Measurements from ENCODE around the gene CDKL2. TPM values are rescaled to one million over a fixed set of nuclear protein-coding genes. Genes with fewer than 3 reads are reported as not detected.

CDKL2 gene
- total RNA-seq, 5 donors from 2014 or later (not counting 1 experiment from before 2014, with no cell fraction given): 0.26 to 1.9 (median 0.79) TPM

DNA sequence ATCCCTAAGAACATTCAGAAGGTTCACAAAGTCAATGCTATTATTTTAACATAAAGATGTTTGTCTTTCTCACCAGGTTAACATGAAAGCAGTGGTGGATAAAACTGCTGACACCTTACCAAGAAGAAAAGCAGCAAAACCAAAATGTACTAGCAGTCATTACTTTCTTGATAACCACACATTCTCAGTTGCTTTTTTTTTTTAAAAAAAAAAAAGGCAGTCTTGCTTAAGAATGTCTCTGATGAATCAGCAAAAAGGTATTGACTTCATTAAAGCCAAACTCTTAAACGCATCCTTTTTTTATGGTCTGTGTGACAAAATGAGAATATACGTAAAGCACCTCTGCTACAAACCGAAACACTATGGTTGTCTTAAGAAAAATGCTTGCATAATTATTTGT, 31.9 kb downstream of the CDKL2 start:
- CTCF ChIA-PET: no interaction called here
- H3K9me3 Mint-ChIP-seq: no peaks in the 10 kb centered on the region
- H3K4me1 Mint-ChIP-seq: peaks cover 0 to 2% (median 0%) of the 10 kb centered on the region in 3 donors
- H3K27me3 Mint-ChIP-seq: no peaks in the 10 kb centered on the region
- Histone ChIP-seq H3K4me1 (ENCODE audit: control insufficient read depth in 1 of 2, extremely low read depth in 1 of 2, insufficient read depth in 2 of 2, low read length in 2 of 2) (no peaks in the 10 kb centered on the region), H3K9me3 (no peaks in the 10 kb centered on the region), H3K36me3 (ENCODE audit: control insufficient read depth in 2 of 2, extremely low read depth in 1 of 2, insufficient read depth in 1 of 2, low read length in 1 of 2) (no peaks in the 10 kb centered on the region), H3K4me3 (ENCODE audit: control insufficient read depth in 1 of 2, extremely low read depth in 1 of 2, low read length in 1 of 2) (no peak overlapping the region), H3K27ac (ENCODE audit: low read length) (no peak overlapping the region), H3K27me3 (replicated peaks in 1 of 2; ENCODE audit: control insufficient read depth in 2 of 2, extremely low read depth in 1 of 2, insufficient read depth in 2 of 2, low read length in 1 of 2) (peaks cover 0 to 2% of the 10 kb centered on the region in 2 experiments)
- H3K36me3 Mint-ChIP-seq: no peaks in the 10 kb centered on the region
- DNase-seq (no peak), ATAC-seq (replicated peaks in 1 of 4) (no peak)
- POLR2A ChIA-PET: no interaction called here
- WGBS (ENCODE audit: insufficient coverage): no CpG with 5 or more reads among the region's 3 CpGs
- no peak overlapping the region for H3K27ac Mint-ChIP-seq
- H3K4me3 Mint-ChIP-seq: no peak overlapping the region

DNA sequence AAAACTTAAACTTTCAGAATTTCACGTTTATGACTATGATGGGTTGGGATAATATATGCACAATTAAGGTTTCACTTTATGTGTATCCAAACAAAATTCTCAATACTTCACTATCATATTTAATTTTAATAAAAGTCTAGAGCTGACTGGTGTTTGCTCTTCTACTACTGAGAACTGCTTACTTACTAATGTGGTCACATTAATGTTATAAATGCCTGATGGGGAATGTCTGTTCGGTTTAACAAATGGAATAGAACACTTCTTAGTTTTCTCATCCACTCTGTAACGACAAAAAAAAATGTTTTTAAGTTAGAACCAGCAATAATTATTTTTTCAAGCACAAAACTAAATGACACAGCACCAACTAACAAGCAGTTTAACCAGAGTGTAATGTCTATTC, 34.3 kb downstream of the CDKL2 start:
- Histone ChIP-seq H3K9me3 (no peaks in the 10 kb centered on the region), H3K4me3 (ENCODE audit: control insufficient read depth in 1 of 2, extremely low read depth in 1 of 2, low read length in 1 of 2) (no peak overlapping the region), H3K27me3 (replicated peaks in 1 of 2; ENCODE audit: control insufficient read depth in 2 of 2, extremely low read depth in 1 of 2, insufficient read depth in 2 of 2, low read length in 1 of 2) (peaks cover 0 to 2% of the 10 kb centered on the region in 2 experiments), H3K4me1 (ENCODE audit: control insufficient read depth in 1 of 2, extremely low read depth in 1 of 2, insufficient read depth in 2 of 2, low read length in 2 of 2) (peaks cover 0 to 2% of the 10 kb centered on the region in 2 experiments), H3K27ac (ENCODE audit: low read length) (no peak overlapping the region), H3K36me3 (ENCODE audit: control insufficient read depth in 2 of 2, extremely low read depth in 1 of 2, insufficient read depth in 1 of 2, low read length in 1 of 2) (no peaks in the 10 kb centered on the region)
- ChIA-PET CTCF (no interaction called here), POLR2A (no interaction called here)
- Mint-ChIP-seq H3K4me3 (no peak overlapping the region), H3K9me3 (no peaks in the 10 kb centered on the region), H3K27me3 (no peaks in the 10 kb centered on the region), H3K36me3 (no peaks in the 10 kb centered on the region), H3K27ac (no peak overlapping the region), H3K4me1 (peaks cover 0 to 2% (median 0%) of the 10 kb centered on the region in 3 donors)
- no peak for ATAC-seq (replicated peaks in 1 of 4)
- DNase-seq: no peak
- WGBS (ENCODE audit: insufficient coverage): no CpG with 5 or more reads among the region's 3 CpGs

DNA sequence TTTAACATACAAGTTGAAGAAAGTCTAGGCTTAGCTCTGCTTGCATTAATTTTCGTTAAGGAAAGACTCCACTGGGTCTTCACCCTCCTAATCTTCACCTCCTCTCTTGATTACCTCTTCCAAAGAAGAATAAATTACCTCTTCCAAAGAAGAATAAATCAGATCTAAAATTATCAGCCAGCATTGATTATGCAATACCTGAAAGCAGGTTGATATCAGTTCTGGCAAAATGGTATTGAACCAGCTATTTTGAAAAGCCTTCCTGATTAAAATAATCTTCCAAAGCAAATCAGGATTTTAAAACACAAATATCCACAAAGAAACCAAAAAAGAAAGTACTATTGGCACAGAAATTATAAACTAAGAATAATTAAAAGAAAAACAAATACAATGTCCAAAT, 36.9 kb downstream of the CDKL2 start:
- ChIA-PET POLR2A (no interaction called here), CTCF (no interaction called here)
- no peaks in the 10 kb centered on the region for H3K27me3 ChIP-seq (replicated peaks in 1 of 2; ENCODE audit: control insufficient read depth in 2 of 2, extremely low read depth in 1 of 2, insufficient read depth in 2 of 2, low read length in 1 of 2)
- Mint-ChIP-seq H3K27ac (no peak overlapping the region), H3K36me3 (no peaks in the 10 kb centered on the region), H3K9me3 (no peaks in the 10 kb centered on the region), H3K4me3 (no peak overlapping the region), H3K4me1 (peaks cover 0 to 2% (median 0%) of the 10 kb centered on the region in 3 donors), H3K27me3 (no peaks in the 10 kb centered on the region)
- no peaks in the 10 kb centered on the region for H3K9me3 ChIP-seq
- DNase-seq: no peak
- peaks cover 0 to 2% of the 10 kb centered on the region in 2 experiments for H3K4me1 ChIP-seq (ENCODE audit: control insufficient read depth in 1 of 2, extremely low read depth in 1 of 2, insufficient read depth in 2 of 2, low read length in 2 of 2)
- H3K4me3 ChIP-seq (ENCODE audit: control insufficient read depth in 1 of 2, extremely low read depth in 1 of 2, low read length in 1 of 2): no peak overlapping the region
- WGBS (ENCODE audit: insufficient coverage): no CpG with 5 or more reads among the region's 1 CpG
- no peaks in the 10 kb centered on the region for H3K36me3 ChIP-seq (ENCODE audit: control insufficient read depth in 2 of 2, extremely low read depth in 1 of 2, insufficient read depth in 1 of 2, low read length in 1 of 2)
- no peak for ATAC-seq (replicated peaks in 1 of 4)
- no peak overlapping the region for H3K27ac ChIP-seq (ENCODE audit: low read length)

DNA sequence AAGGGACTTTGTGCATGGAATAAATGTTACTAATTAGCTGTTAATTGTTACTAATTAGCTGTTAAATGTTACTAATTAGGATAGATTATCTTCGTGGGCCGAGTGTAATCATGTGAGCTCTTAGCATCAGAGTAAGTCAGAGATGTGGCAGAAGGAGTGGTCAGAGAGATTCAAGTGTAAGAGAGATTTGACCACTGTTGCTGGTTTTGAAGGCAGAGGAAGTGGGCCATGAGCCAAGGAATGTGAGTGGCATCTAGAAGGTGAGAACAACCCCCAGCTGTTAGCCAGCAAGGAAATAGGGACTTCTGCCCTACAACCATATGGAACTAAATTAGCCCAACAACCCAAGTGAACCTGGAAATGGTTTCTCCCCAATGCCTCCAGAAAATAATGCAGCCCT, 46.3 kb downstream of the CDKL2 start:
- H3K27ac ChIP-seq (ENCODE audit: low read length): no peak overlapping the region
- CTCF ChIA-PET: interaction anchor here in 1 of 2 donors (0.6 to 1.1 kb wide), 2 partner anchors 262 to 598 kb away, joined by 3 read pairs; no protein-coding TSS in a partner anchor
- peaks cover 2% of the 10 kb centered on the region for H3K9me3 ChIP-seq
- Mint-ChIP-seq H3K36me3 (peaks cover 2% of the 10 kb centered on the region), H3K4me1 (no peaks in the 10 kb centered on the region), H3K9me3 (peaks cover 5 to 9% (median 6%) of the 10 kb centered on the region in 3 donors), H3K27me3 (peaks cover 2 to 16% of the 10 kb centered on the region in 2 donors), H3K4me3 (no peak overlapping the region), H3K27ac (no peak overlapping the region)
- no peaks in the 10 kb centered on the region for H3K36me3 ChIP-seq (ENCODE audit: control insufficient read depth in 2 of 2, extremely low read depth in 1 of 2, insufficient read depth in 1 of 2, low read length in 1 of 2)
- POLR2A ChIA-PET: interaction anchor here in 1 of 2 donors (0.5 kb wide), 1 partner anchor 62 kb away, joined by 9 read pairs; no protein-coding TSS in a partner anchor
- 62% methylated on average over 2 of the region's 2 CpGs for WGBS (ENCODE audit: insufficient coverage)
- ATAC-seq (replicated peaks in 1 of 4): no peak
- DNase-seq: no peak
- no peaks in the 10 kb centered on the region for H3K4me1 ChIP-seq (ENCODE audit: control insufficient read depth in 1 of 2, extremely low read depth in 1 of 2, insufficient read depth in 2 of 2, low read length in 2 of 2)
- H3K4me3 ChIP-seq (ENCODE audit: control insufficient read depth in 1 of 2, extremely low read depth in 1 of 2, low read length in 1 of 2): no peak overlapping the region
- no peaks in the 10 kb centered on the region for H3K27me3 ChIP-seq (replicated peaks in 1 of 2; ENCODE audit: control insufficient read depth in 2 of 2, extremely low read depth in 1 of 2, insufficient read depth in 2 of 2, low read length in 1 of 2)

DNA sequence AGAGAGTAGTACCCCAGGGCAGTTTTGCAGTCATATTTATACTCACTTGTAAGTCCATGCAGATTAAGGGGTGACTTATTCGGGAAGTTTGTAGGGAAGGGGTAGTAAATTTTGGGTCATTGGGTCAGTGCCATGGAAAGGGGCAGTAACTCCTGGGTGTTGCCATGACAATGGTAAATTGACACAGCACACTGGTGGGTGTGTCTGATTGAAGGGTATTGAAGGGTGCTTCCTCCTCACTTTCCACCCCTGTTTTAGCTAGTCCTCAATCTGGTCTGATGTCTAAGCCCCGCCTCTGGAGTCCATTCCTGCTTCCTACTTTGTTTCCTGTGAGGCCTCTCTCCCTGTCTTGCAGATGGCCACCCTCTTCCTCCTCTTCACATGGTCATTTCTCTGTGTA, 62.6 kb downstream of the CDKL2 start:
- no CpG with 5 or more reads among the region's 2 CpGs for WGBS (ENCODE audit: insufficient coverage)

DNA sequence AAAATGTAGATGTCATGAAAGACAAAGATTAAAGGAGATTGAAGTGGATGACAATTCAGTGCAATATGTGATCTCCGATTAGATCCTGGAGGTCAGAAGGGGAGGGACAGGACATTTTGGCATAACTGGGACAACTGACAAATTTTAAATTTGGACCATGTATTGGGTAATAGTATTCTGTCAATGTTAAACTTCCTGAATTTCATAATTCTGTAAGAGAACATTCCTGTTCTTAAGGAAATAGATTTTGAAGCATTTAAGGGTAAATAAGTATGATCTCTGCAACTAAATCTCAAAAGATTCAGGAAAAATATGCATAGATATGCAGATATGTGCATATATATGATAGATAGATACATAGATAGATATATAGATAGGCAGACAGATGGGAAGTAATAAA, 63.4 kb downstream of the CDKL2 start:
- no peak overlapping the region for H3K27ac ChIP-seq (ENCODE audit: low read length)
- no CpG with 5 or more reads among the region's 1 CpG for WGBS (ENCODE audit: insufficient coverage)
- no peak overlapping the region for H3K27ac Mint-ChIP-seq
- no peaks in the 10 kb centered on the region for H3K9me3 Mint-ChIP-seq
- ATAC-seq (replicated peaks in 1 of 4) (no peak), DNase-seq (no peak)
- no peak overlapping the region for H3K4me3 ChIP-seq (ENCODE audit: control insufficient read depth in 1 of 2, extremely low read depth in 1 of 2, low read length in 1 of 2)
- H3K27me3 Mint-ChIP-seq: peaks cover 11 to 21% of the 10 kb centered on the region in 2 donors
- H3K4me1 ChIP-seq (ENCODE audit: control insufficient read depth in 1 of 2, extremely low read depth in 1 of 2, insufficient read depth in 2 of 2, low read length in 2 of 2): no peaks in the 10 kb centered on the region
- no peaks in the 10 kb centered on the region for H3K9me3 ChIP-seq
- no peaks in the 10 kb centered on the region for H3K27me3 ChIP-seq (replicated peaks in 1 of 2; ENCODE audit: control insufficient read depth in 2 of 2, extremely low read depth in 1 of 2, insufficient read depth in 2 of 2, low read length in 1 of 2)
- no peak overlapping the region for H3K4me3 Mint-ChIP-seq
- ChIA-PET POLR2A (interaction anchor here in 1 of 2 donors (0.6 to 0.9 kb wide), 2 partner anchors 10 to 141 kb away, joined by 3 to 5 read pairs; no protein-coding TSS in a partner anchor), CTCF (no interaction called here)
- peaks cover 0 to 4% (median 0%) of the 10 kb centered on the region in 3 donors for H3K4me1 Mint-ChIP-seq
- no peaks in the 10 kb centered on the region for H3K36me3 ChIP-seq (ENCODE audit: control insufficient read depth in 2 of 2, extremely low read depth in 1 of 2, insufficient read depth in 1 of 2, low read length in 1 of 2)
- no peaks in the 10 kb centered on the region for H3K36me3 Mint-ChIP-seq

More for the DNA sequence above, 62.6 kb downstream of the CDKL2 start:
- H3K27ac Mint-ChIP-seq: no peak overlapping the region
- H3K9me3 Mint-ChIP-seq: no peaks in the 10 kb centered on the region
- DNase-seq (no peak), ATAC-seq (replicated peaks in 1 of 4) (no peak)
- H3K36me3 Mint-ChIP-seq: no peaks in the 10 kb centered on the region
- Histone ChIP-seq H3K4me3 (ENCODE audit: control insufficient read depth in 1 of 2, extremely low read depth in 1 of 2, low read length in 1 of 2) (no peak overlapping the region), H3K27ac (ENCODE audit: low read length) (no peak overlapping the region), H3K27me3 (replicated peaks in 1 of 2; ENCODE audit: control insufficient read depth in 2 of 2, extremely low read depth in 1 of 2, insufficient read depth in 2 of 2, low read length in 1 of 2) (no peaks in the 10 kb centered on the region), H3K9me3 (no peaks in the 10 kb centered on the region), H3K4me1 (ENCODE audit: control insufficient read depth in 1 of 2, extremely low read depth in 1 of 2, insufficient read depth in 2 of 2, low read length in 2 of 2) (no peaks in the 10 kb centered on the region), H3K36me3 (ENCODE audit: control insufficient read depth in 2 of 2, extremely low read depth in 1 of 2, insufficient read depth in 1 of 2, low read length in 1 of 2) (no peaks in the 10 kb centered on the region)
- ChIA-PET CTCF (interaction anchor here in 1 of 2 donors (0.6 kb wide), 1 partner anchor 74 kb away, joined by 3 read pairs; no protein-coding TSS in a partner anchor), POLR2A (no interaction called here)
- H3K4me3 Mint-ChIP-seq: no peak overlapping the region
- peaks cover 11 to 20% of the 10 kb centered on the region in 2 donors for H3K27me3 Mint-ChIP-seq
- peaks cover 0 to 4% (median 0%) of the 10 kb centered on the region in 3 donors for H3K4me1 Mint-ChIP-seq

DNA sequence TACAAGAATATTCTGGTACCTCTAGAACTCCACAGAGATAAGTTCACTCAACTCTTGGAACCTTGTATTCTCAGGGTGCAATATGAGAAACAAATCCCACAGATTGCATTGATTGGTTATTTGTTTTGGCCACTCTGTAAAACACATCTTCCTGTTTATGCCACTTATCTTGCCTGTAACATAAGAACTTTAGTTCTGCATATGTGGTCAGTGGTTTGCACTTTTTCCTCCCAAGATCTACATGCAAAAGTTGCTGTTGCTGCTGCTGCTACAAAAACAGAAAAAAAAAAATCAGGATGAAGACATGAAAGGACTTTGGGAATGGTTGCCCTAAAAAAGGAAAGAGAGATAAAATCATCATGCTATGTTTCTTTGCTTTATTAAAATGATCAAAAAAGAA, 64.8 kb downstream of the CDKL2 start:
- H3K36me3 Mint-ChIP-seq: no peaks in the 10 kb centered on the region
- Histone ChIP-seq H3K4me1 (ENCODE audit: control insufficient read depth in 1 of 2, extremely low read depth in 1 of 2, insufficient read depth in 2 of 2, low read length in 2 of 2) (no peaks in the 10 kb centered on the region), H3K27ac (ENCODE audit: low read length) (no peak overlapping the region), H3K27me3 (replicated peaks in 1 of 2; ENCODE audit: control insufficient read depth in 2 of 2, extremely low read depth in 1 of 2, insufficient read depth in 2 of 2, low read length in 1 of 2) (no peaks in the 10 kb centered on the region), H3K9me3 (no peaks in the 10 kb centered on the region), H3K4me3 (ENCODE audit: control insufficient read depth in 1 of 2, extremely low read depth in 1 of 2, low read length in 1 of 2) (no peak overlapping the region), H3K36me3 (ENCODE audit: control insufficient read depth in 2 of 2, extremely low read depth in 1 of 2, insufficient read depth in 1 of 2, low read length in 1 of 2) (no peaks in the 10 kb centered on the region)
- ChIA-PET POLR2A (no interaction called here), CTCF (no interaction called here)
- no peaks in the 10 kb centered on the region for H3K9me3 Mint-ChIP-seq
- H3K27me3 Mint-ChIP-seq: peaks cover 9 to 21% of the 10 kb centered on the region in 2 donors
- DNase-seq: no peak
- H3K4me1 Mint-ChIP-seq: peaks cover 0 to 4% (median 0%) of the 10 kb centered on the region in 3 donors
- H3K4me3 Mint-ChIP-seq: no peak overlapping the region
- H3K27ac Mint-ChIP-seq: no peak overlapping the region
- ATAC-seq (replicated peaks in 1 of 4): no peak

Measured in T-cell (primary cell).